Right renal cortex interstitium (tissue), 3 donors: ENCODE results near the gene SLC25A26. TPM values are rescaled to one million over a fixed set of nuclear protein-coding genes. Genes with fewer than 3 reads are reported as not detected.

ENCODE experiments used
- DNase-seq, 3 donors: peaks; one replicate each; pipeline ENCODE4 v3.0.0-alpha.2; 2013; ENCODE audit warnings: low read depth in 3 of 3, low spot score in 2 of 3
- polyA plus RNA-seq, 3 donors: library from polyadenylated mRNA; unstranded; fragments of 120-200 nt; gene quantifications; one replicate each; pipeline ENCODE4 v1.2.1, GENCODE V29; 2013; ENCODE audit not compliant: insufficient read length in 3 of 3

SLC25A26 gene
- polyA plus RNA-seq, 3 donors = 21.6 to 29.8 (median 26.0) TPM

DNA sequence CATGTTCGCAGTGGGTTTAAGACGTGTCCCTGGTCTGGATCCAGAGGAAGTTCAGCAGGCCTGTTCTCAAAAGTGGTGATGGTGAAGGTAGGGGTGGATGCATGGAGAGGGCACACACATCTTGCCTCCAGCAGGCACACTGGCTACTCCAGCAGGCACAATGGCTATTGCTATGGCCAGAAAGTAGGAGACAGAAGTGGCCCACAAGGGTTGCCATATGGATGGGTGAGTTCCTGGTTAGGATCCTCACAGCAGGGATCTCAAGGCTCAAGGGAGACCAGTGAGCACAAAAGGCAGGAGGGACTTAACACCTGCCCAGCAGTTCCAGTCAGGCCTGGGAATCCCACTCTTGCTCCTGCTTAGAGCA is 172.1 kb downstream of the SLC25A26 start:
- DNase-seq = no peak

DNA sequence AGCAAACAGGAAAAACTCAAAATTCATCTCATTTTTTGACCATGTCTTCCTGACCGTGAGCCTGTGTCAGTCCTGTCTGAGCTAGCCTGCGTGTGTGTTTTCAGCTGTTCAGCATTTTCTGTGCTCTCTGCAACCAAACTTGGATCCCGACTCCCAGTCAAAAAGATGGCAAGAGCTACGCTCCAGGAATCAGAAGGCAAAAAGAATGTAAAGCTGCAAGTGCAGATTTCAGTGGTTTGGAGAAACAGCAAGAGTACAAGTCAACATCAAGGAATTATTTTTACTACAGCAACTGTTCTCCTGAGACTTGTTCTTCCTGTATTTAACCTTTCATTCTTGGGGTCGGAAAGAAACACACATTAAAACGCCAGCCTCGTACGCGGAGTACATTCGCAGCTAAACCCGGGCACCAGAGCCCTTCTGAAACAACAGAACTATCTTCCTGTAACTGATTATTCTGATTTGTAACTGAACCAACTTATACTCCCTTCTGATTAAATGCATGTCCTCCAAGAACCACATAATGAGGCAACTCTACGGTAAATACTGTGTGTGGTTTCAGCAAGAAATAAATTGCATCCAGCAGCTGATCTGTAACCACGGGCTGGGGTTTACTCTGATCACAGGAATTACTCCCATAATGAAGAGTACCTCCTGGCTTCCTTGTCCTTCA is 172.7 kb downstream of the SLC25A26 start:
- no peak for DNase-seq

DNA sequence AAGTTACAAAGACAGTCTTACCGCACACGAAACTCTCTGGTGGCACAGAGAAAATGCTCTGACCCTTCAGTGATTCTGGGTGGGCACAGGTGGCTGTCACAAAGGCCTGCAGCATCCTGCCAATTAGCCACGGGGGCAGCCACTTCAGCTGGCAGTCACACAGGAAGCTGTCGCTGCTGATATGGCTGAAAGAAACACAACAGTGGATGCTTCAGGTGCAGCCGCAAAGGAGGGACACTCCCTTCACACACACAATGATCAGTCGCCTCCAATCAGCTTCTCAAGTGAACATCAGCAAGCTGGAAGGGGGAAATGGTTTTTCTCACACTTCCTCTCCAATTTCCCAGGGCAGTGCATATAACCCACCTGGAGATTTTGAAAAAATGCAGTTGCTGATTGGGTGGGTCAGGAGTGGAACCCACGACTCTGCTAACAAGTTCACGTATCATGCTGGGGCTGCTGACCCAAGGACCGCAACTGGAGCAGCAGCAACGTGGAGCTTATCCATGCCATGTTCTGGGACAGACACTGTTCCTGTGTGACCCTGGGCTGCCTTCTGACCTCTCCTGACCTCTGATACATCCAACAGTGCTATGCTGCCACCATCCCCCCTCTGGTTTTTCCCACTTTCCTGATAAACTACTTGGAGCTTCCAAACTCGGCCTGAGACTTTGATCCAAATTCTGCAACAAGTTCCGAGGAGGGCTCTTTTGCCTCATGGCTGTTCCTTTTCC is 173.4 kb downstream of the SLC25A26 start:
- no peak for DNase-seq

DNA sequence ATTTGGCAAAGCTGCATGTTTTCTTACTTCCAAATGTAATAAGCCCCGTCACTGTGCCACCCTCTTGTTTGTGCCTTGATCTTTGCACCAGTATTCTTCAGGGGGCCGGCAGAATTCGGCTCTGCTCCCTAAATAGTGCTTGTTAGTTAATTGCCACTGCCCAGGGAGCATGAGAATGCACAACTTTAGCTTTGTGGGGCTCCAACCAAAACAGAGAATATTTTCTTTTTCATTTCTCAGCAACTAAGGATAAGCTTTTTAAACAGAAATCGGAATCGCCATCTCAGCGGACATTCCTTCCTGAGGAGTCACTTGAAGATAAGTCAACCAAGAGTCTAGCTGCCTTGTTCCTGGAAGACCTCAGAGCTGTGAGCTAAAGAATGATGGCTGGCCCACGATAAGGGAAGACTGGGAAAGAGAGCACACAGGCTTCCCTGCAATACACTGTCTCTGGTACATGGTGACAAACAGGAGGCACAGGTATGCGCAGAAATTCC is 174.0 kb downstream of the SLC25A26 start:
- DNase-seq = no peak

DNA sequence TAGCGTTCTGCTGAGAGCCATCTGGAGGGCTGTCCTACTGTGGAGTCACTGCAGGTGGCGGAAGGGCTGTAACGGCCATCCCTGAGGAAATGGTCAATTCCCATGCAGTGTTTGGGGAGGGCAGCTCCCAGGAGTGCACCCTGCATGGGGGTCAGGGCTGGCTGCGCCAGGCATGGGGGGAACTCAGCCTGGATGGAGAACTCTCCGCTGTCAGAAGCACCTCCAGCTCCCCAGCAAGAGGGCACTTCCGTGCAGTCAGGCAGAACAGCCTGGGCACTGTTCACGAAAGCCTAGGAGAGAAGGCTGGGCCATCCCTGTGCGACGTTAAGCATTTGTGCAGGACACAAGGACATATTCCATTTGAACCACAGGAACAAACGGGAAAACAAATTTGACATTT is 174.8 kb downstream of the SLC25A26 start:
- no peak for DNase-seq

DNA sequence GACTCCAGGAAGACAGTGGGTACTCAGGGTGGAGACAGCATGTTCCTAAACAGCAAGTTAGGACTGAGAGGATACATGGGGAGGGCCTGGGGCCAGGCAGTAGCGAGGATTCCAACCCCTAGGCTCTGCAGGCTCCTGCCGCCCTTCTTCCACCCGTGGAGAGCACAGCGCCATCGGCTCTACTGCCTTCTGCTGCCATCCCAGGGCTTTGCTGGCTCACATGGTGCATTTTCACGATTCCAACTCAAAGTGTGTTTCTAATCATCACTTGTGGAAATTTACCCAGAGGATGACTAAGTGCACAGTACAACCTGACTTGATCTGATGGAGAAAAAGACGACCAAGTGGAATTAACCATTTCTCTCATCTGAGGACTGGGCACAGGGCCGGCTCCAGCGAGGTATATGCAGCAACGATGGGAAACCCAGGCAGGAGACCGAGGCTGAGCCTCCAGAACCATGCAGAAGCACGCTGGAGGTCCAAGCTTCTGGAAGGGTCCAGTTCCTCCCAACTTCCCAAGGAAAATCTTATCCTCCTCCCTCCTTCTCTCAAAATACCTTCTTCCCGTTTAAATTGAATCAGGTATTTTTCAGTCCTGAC is 175.5 kb downstream of the SLC25A26 start:
- no peak for DNase-seq

DNA sequence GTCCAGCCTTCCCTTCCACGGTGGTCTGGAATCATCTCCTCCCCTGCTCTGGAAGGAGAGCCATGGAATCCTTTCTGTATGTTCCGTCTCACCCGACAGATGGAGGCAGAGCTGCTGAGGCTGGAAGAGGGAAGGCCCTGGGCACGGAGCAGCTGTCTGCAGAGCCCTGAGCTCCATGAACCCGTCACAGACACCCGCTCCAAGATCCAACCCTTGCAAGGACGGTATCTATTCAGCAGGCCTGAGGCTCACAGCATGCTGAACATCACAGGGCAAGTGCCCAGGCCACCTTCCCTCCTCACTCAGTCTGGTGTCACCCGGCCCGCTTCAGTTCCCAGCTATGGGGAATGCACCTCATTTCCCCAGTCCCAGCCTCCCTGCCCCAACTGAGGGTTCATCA is 176.1 kb downstream of the SLC25A26 start:
- DNase-seq = no peak

DNA sequence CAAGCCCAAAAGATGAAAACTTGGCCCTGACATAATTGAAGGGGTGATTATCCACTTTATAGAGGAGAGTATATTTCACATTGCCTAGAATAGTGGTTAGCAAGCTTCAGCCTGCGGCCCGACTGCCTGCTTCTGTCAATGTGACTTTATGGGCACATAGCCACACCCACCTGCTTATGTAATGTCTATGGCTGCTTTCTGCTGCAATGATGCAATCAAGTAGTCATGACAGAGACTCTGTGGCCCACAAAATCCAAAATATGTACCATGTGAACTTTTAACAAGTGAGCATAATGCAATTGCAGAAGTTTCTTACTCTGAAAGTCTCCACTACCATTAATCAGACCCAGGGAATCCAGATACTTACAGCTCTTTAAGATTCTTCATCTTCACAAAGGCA is 176.9 kb downstream of the SLC25A26 start:
- no peak for DNase-seq

DNA sequence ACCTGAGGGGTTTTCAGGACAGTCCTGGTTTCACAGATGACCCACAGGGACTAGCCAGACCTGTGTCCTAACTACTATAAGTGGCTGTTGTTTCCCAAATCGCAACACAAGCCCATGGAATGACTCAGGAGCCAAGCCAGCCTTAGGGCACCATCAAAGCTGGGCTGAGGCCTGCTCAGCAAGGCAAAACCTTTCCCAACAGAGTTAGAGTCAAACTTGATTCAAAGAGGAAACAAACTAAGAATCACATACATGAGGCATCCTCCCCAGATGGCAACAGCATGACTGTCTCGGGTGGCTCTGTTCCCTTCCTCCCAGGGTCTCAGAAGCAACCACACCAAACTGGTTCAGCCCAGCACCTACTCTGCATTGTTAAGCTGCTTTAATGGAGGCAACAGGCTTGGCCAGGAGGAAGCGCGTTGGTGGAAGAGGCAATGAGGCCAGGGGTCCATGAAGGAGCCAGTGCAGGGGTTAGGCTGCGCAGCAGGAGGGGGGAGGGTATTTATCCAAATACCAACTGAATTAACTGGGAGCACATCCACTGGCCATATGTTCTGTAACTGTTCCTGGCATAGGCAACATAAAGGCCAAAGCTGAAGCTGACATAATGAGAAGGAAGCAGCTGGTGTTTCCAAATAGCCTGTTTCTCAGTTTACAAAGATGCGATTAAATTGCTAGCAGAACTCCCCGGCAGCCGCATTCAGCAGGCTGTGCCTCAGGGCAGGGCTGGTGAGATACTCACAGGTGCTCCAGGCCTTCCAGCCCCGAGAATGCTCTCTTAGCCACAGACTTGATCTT is 177.6 kb downstream of the SLC25A26 start:
- DNase-seq = no peak

DNA sequence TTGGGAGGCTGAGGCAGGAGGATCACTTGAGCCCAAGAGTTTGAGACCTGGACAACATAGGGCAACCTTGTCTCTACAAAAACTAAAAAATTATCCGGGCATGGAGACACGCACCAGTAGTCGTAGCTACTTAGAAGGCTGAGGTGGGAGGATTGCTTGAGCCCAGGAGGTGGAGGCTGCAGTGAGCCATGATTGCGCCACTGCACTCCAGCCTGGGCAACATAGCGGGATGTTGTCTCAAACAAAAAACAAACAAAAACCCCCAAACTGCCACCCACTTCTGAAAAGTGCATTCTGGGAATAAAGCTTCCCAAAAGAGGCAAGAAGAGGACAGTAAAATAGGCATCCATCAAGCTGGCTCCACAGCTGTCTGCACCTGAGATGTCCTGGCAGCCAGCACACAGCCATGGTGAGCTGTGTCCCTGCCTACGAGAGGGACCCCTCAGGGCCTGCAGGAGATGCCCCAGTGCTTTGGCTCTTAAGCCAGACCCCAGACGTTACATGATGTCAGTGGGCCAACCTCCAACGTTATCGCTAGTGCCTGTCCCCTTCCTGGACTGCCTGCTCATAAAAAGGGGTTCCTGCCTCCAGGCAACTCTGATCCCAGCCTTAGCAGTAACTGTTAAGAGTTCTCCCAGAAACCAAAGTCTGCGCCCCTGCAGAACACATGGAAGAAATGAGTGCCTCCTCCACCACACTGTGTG is 178.9 kb downstream of the SLC25A26 start:
- no peak for DNase-seq

DNA sequence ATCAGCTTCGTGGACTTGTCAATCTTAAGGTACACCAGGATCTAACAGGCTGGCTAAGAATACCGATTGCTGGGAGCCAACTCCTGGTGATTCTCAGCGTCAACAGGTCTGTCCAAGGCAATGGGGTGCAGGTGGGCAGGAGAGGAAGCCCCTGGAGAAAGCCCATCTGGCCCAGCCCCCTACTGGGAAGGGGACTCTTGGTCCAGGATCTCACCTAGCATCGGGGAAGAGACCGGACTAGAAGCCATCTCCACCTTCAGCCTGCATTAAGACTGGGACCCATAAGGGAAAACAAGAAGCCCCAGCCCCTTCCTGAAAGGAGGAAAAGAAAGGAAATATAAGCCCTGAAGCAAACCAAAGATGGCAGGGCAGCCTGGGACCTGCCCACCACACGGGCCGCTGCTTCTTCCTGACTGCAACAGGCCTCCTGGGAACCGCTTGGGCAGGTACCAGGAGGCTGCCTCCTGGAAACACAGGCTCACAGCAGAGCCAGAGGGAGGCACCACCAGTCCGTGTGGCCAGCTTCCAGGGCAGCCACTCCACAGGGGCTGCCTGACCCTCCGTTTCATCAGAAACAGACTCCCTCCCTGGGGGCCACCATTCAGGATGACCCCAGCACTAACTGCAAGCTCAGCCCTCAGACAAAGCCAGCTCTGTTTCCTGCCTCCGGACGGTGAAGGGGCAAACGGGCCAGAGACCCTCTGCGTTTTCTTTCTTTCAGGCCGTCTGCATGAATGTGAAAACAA is 179.8 kb downstream of the SLC25A26 start:
- DNase-seq = no peak

DNA sequence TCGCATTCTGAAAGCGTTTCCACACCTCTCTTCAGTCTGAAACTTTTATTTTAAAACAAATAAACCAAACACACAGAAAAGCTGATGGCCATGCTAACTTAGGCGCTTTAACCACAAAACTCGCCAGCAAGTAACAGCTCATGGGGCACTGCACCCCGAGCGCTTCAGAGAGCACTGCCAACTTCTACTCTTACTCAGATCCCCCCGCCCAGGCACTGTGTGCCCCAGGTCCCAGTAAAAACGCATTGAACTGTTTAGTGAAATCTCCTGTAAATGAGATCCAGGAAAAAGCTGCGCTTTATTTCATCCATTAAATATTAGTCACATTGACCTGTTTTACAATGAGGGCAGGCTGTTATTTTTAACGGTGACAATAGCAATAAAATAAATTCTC is 180.4 kb downstream of the SLC25A26 start:
- DNase-seq = no peak

DNA sequence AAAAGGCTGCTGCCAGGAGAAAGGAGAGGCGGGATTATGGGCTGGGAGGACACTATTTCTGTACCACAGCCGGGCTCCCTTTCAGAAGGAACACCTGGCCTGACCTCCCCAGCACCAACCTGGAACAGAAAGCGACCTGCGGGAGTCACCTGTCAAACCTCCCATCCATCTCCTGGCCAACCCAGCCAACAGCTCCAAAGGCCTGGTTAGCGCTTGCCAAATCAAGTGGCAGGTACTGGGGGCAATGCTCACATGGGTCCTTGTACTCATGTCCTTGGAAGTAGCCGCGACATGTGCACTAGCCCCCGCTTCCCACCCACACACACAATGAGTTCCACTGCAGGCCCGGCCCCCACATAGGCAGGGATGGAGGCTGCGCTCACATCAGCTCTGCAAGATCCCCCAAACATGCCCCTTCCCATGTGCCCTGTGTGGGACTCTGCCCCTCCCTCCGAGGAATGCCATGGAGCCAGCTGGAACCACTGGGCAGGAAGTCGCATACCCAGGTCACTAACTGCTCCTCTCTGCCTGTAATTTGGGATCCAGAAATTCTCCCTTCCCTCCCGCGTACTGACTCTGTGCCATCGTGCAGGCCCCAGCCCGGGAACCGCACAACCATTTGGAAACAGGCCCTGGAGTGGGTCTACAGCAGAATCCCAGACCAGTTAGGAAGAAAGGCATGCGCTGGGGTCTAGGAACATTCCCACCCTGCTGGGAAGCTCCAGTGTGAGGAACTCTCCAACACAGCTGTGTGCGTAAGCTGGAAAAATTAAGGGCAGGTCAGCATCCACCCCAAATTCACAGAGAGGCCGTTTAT is 181.1 kb downstream of the SLC25A26 start:
- DNase-seq = no peak

DNA sequence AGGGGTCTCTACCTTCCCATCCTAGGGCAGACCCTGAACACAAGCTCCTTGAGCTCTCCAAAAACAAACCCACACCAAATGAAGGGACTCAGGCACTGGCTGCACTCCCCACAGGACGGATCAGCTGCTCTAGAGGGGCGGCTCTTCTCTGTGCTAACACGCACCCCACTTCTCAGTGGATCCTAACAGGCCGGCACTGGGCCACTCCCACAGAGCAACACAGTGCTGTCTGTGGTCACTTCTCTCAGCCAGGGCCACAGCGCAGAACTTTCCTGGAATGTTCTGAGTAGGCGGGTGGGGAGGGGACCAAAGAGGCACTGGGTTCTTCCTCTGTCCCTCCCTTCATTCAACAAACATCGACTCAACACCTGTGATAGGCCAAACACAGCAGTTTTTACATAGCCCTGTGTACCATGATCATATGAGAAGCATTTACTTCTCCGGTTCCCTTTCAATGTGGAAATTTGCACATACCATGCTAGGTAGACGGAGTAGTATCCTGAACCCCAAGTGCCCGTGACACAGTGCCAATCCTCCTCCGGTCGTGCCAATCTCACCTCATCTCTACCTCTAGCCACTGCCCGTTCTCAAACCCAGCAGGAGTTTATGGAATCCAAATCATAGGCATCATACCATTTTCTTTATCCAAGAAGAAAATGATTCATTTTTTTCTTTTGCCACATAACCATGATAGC is 181.9 kb downstream of the SLC25A26 start:
- no peak for DNase-seq

DNA sequence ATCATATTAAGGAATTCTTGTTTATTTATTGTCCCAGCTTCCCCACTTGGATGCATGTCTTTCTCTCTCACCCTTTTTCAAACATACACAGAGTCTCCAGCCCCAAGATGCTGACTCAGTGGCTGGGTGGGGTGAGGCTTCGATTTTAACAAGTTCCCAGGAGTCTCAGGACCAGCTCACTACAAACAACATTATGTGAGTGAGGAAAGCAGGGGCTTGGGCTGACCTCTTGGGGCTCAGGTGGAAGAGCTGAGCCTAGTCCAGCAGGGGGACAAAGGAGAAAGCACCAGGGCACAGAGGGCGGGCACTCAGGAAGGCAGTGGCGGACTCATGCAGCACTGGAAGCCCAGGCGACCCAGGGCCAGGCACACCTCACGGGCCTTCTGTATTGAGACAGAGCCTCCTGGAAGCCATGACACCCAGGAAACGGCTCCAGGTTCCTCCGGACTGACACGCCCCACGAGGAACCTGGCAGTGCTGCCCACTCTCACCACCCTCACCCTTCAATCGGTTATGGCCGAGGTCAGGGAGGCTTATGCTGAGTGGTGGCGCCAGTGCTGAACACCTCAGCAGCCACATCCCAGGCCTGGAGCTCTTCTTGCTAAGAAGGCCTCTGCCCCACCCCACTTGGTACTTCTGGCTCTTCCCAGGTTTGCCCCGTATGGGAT is 182.7 kb downstream of the SLC25A26 start:
- DNase-seq = no peak

DNA sequence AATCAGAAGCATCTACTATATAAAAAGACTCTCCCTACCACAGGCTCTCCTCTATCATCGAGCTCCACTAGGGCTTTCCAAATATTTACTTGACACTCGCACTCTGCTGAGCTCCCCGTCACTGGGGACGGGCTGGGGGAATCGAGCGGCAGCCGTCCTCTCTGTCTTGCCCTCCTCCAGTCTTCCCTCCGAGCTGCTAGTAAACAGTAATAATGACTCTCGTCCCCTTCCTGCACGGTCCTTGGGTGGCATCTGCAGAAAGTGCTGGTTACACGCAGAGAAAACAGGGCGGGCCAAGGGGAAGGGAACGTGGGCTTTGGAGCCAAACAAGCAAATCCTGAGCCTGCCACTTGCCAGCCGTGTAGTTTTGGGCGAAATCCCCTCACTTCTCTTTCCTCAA is 183.4 kb downstream of the SLC25A26 start:
- DNase-seq = no peak

DNA sequence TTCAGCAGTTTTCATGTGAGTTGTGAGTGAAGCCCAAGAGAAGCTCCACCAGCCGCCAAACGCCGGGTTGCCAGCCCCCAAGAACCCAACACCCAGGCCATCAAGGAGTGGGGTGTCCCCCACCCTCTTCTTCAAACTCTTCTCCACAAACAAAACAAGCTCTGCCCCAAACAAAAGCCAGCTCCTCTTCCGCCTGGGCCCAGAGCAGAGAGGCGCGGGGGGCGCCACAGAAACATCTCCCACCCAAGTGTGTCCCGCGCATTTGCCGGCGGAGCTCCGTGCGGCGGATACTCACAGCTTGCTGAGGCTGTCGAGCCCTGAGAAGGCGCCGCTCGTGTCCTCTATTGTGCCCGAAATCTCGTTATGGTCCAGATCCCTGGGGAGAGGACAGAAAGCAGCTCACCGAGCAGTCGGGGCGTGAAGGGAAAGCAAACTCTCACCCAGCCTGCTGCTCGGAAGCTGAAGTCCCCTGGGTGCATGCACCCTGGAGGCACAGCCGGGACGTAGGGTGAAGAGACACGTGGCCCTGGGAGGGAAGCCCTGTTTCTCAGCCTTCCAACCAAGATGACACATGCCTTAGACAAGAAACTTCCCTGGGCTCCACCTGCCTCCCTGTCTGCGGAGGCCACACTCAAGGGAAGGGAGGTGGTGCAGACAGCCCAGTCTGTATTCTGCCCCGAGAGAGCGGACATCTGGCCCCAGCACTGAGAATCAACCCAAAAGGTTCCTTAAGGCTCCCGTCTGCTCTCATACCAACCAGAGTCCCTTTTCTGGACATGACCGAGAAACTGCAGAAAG is 184.3 kb downstream of the SLC25A26 start:
- DNase-seq = no peak
